PC-3 (cell line): Measurements from ENCODE around the gene PSMD13. TPM values are rescaled to one million over a fixed set of nuclear protein-coding genes. Genes with fewer than 3 reads are reported as not detected.
"Not testable (repeated sequence)": the region's sequence is repeated elsewhere in the genome, so short reads cannot be mapped to it uniquely, and the experiment has no call there.

Source experiments
- ATAC-seq: fragments of 200-7000 bp; cut with Tn5 transposase; 2 replicates; pipeline ENCODE4 v1.9.1; 2020; ENCODE audit warnings: mild to moderate bottlenecking, moderate library complexity
- Bru-seq: library from RNA; stranded (reverse); fragments of 400-500 nt; gene quantifications from one replicate; lab custom pipeline; 2021; lab: Mats Ljungman, UMichigan
- BruChase-seq, 2 experiments: library from RNA; stranded (reverse); fragments of 400-500 nt; gene quantifications; one replicate each; lab custom pipeline; 2021; lab: Mats Ljungman, UMichigan
- BruUV-seq: library from RNA; stranded (reverse); fragments of 400-500 nt; replicated peaks from 2 replicates; lab custom pipeline; 2021; lab: Mats Ljungman, UMichigan
- CTCF ChIA-PET: fragments of 300-600 bp; sonication (Branson Sonifier 250); formaldehyde crosslinking; loops from one replicate; lab custom pipeline; 2022; ENCODE audit warnings: antibody characterized with exemption; lab: Charles Lee
- POLR2A ChIA-PET: fragments of 300-600 bp; sonication (Branson Sonifier 250); formaldehyde crosslinking; loops from one replicate; lab custom pipeline; 2022; ENCODE audit warnings: antibody characterized with exemption; ENCODE audit not compliant: unreplicated experiment; lab: Charles Lee
- DNase-seq: peaks from one replicate; pipeline ENCODE4 v3.0.0-alpha.2; 2015
- H2AFZ ChIP-seq: fragments of 300-600 bp; sonication (generic); 2 replicates; pipeline ENCODE4 v1.6.0; 2016; ENCODE audit warnings: antibody characterized with exemption, low read length
- H3F3A ChIP-seq: fragments of 300-600 bp; sonication (generic); one replicate; pipeline ENCODE4 v1.6.0; 2017; ENCODE audit warnings: antibody characterized with exemption, low read length, control low read depth, mild to moderate bottlenecking; ENCODE audit not compliant: unreplicated experiment
- H3K27ac ChIP-seq: fragments of 300-600 bp; sonication (generic); 2 replicates; pipeline ENCODE4 v1.5.1; 2016; ENCODE audit warnings: mild to moderate bottlenecking, low read length
- H3K27me3 ChIP-seq: fragments of 300-600 bp; sonication (generic); 2 replicates; pipeline ENCODE4 v1.6.1; 2016; ENCODE audit warnings: low read length, mixed read lengths
- H3K36me3 ChIP-seq: fragments of 300-600 bp; sonication (generic); 2 replicates; pipeline ENCODE4 v1.6.1; 2016; ENCODE audit warnings: low read depth, mixed run types, low read length, mixed read lengths
- H3K4me1 ChIP-seq: fragments of 300-600 bp; sonication (generic); 2 replicates; pipeline ENCODE4 v1.5.1; 2016; ENCODE audit warnings: low read length; ENCODE audit not compliant: insufficient read depth
- H3K4me2 ChIP-seq: fragments of 300-600 bp; sonication (generic); 2 replicates; pipeline ENCODE4 v1.6.0; 2016; ENCODE audit warnings: low read length
- H3K4me3 ChIP-seq: fragments of 300-600 bp; sonication (generic); 2 replicates; pipeline ENCODE4 v1.5.1; 2016; ENCODE audit warnings: mild to moderate bottlenecking, low read length, mixed read lengths
- H3K79me2 ChIP-seq: fragments of 300-600 bp; sonication (generic); 2 replicates; pipeline ENCODE4 v1.6.1; 2017; ENCODE audit warnings: low read length, mixed read lengths
- H3K9ac ChIP-seq: fragments of 300-600 bp; sonication (generic); 2 replicates; pipeline ENCODE4 v1.6.0; 2016; ENCODE audit warnings: mild to moderate bottlenecking, low read length
- H3K9me2 ChIP-seq: fragments of 300-600 bp; sonication (generic); replicated peaks from 2 replicates; pipeline ENCODE4 v1.6.1; 2016; ENCODE audit warnings: mixed run types, low read length, mixed read lengths
- H3K9me3 ChIP-seq: fragments of 300-600 bp; sonication (generic); 2 replicates; pipeline ENCODE4 v1.6.1; 2016; ENCODE audit warnings: low read length, mixed read lengths
- H4K20me1 ChIP-seq: fragments of 300-600 bp; sonication (generic); 2 replicates; pipeline ENCODE4 v1.6.1; 2016; ENCODE audit warnings: low read length, mixed read lengths
- CTCF ChIP-seq: fragments of 300-600 bp; sonication (generic); conservative IDR thresholded peaks from 2 replicates; pipeline ENCODE4 v1.5.1; 2017; ENCODE audit warnings: antibody characterized with exemption, low read depth, mild to moderate bottlenecking, low read length
- EZH2 ChIP-seq: fragments of 300-600 bp; sonication (generic); IDR thresholded peaks from one replicate; pipeline ENCODE4 v1.6.1; 2017; ENCODE audit warnings: antibody characterized with exemption, mild to moderate bottlenecking, low read length; ENCODE audit not compliant: unreplicated experiment
- EZH2phosphoT487 ChIP-seq: fragments of 300-600 bp; sonication (generic); IDR thresholded peaks from 2 replicates; pipeline ENCODE4 v1.6.1; 2018; ENCODE audit warnings: mild to moderate bottlenecking, antibody characterized with exemption, low read length, borderline replicate concordance
- intact Hi-C: fragments of 100-400 bp; cut with micrococcal nuclease; formaldehyde crosslinking; loops from 2 replicates; pipeline ENCODE4 v1.9.0; 2023
- long read RNA-seq: library from polyadenylated mRNA; unstranded; transcript quantifications from one replicate; pipeline ENCODE4 v2.0.0, GENCODE V29; 2021; ENCODE audit not compliant: unreplicated experiment
- total RNA-seq: library from RNA; depleted of rRNA; stranded (reverse); fragments of >200 nt; gene quantifications from 2 replicates; pipeline ENCODE4 v1.2.3, GENCODE V29; 2014; rRNA removed

PSMD13 gene
- total RNA-seq (226 and 255 TPM in 2 replicates), Bru-seq, nascent RNA (percentile 91 among the genes with signal in this experiment), BruChase-seq, experiment 1, labeled RNA remaining after a 6-hour chase (percentile 94 among the genes with signal in this experiment), BruChase-seq, experiment 2, labeled RNA remaining after a 2-hour chase (percentile 95 among the genes with signal in this experiment)
- long read RNA-seq, transcript PSMD13-212 (13 exons, 1,991 nt) = major isoform, 181 of 265 reads
- long read RNA-seq, transcript PSMD13-207 (1 exons, 2,200 nt) = minor isoform, 46 of 265 reads
- long read RNA-seq, partial matches to known transcripts = 12 of 265 reads
- long read RNA-seq, other reads (novel, unspliced or antisense) = 17 of 265 reads

- Histone ChIP-seq H3K27ac (peak within 1 kb of the TSS; percentile 93), H3K9me2 (no peaks in the 10 kb centered on the region), H3F3A (no peaks in the 10 kb centered on the region), H2AFZ (peak within 1 kb of the TSS; percentile 93), H3K27me3 (no peaks in the 10 kb centered on the region), H3K4me2 (peak within 1 kb of the TSS; percentile 100), H3K4me3 (peak within 1 kb of the TSS; percentile 100), H3K36me3 (peaks cover 4% of the 10 kb centered on the region; the same call in 1 of the 2 replicates), H3K9me3 (no peaks in the 10 kb centered on the region), H3K9ac (peak within 1 kb of the TSS; percentile 99), H3K4me1 (peaks cover 17% of the 10 kb centered on the region), H4K20me1 (0 out of 2 replicates have a peak, but pooled peaks cover 16% of the 10 kb centered on the region), H3K79me2 (peaks cover 68% of the 10 kb centered on the region)
- ATAC-seq = peak; percentile 89
- peak; percentile 76 for DNase-seq
- BruUV-seq = TSS peak; percentile 62
- intact Hi-C loops = loop anchor here (1.0 kb wide), 1 partner anchor 30 kb away; the partner anchor contains the start of genes BET1L and RIC8A
- TF ChIP-seq CTCF (no peak), EZH2 (no peak), EZH2phosphoT487 (no peak)
- ChIA-PET POLR2A (interaction anchor here (0.6 kb wide), 1 partner anchor 131 kb away, joined by 4 read pairs; no protein-coding TSS in a partner anchor), CTCF (no interaction called here)
Observed at GRCh38 chr11:236774-237767, at the start of gene PSMD13. PSMD13 (plus strand) TSS chr11:236976; CDS start chr11:237050, 74 bp downstream.

- H3K4me2 ChIP-seq, H3K9ac ChIP-seq, H3K4me1 ChIP-seq, DNase-seq, H3K79me2 ChIP-seq, POLR2A ChIA-PET, H2AFZ ChIP-seq, ATAC-seq, H3K27ac ChIP-seq, H3K9me2 ChIP-seq, H3K27me3 ChIP-seq, CTCF ChIA-PET, BruUV-seq, H4K20me1 ChIP-seq, H3K36me3 ChIP-seq, H3K9me3 ChIP-seq, intact Hi-C loops, H3F3A ChIP-seq, H3K4me3 ChIP-seq: not testable (repeated sequence)
Observed at GRCh38 chr11:189200-189783, 47.5 kb upstream of the PSMD13 start.

- H4K20me1 ChIP-seq, H3K9me3 ChIP-seq, H3K79me2 ChIP-seq, H3K9me2 ChIP-seq, H3K4me1 ChIP-seq, H3K27ac ChIP-seq, DNase-seq, H2AFZ ChIP-seq, H3K36me3 ChIP-seq, CTCF ChIA-PET, intact Hi-C loops, H3K4me3 ChIP-seq, BruUV-seq, POLR2A ChIA-PET, H3K9ac ChIP-seq, H3K4me2 ChIP-seq, H3K27me3 ChIP-seq, H3F3A ChIP-seq: not testable (repeated sequence)
- peak; percentile 35; the same call in 1 of the 2 replicates for ATAC-seq
Observed at GRCh38 chr11:189843-190311, 46.9 kb upstream of the PSMD13 start.

GRCh38 chr11:190546-190945 is 46.2 kb upstream of the PSMD13 start:
- H2AFZ ChIP-seq, H3K9me3 ChIP-seq, H3F3A ChIP-seq, POLR2A ChIA-PET, ATAC-seq, H3K36me3 ChIP-seq, DNase-seq, H3K27ac ChIP-seq, H3K4me1 ChIP-seq, H3K9ac ChIP-seq, H3K4me2 ChIP-seq, H3K4me3 ChIP-seq, H3K9me2 ChIP-seq, CTCF ChIA-PET, H3K27me3 ChIP-seq, H4K20me1 ChIP-seq, intact Hi-C loops, BruUV-seq, H3K79me2 ChIP-seq: not testable (repeated sequence)
